ENCODE data around the gene FADS1. TPM values are rescaled to one million over a fixed set of nuclear protein-coding genes. Genes with fewer than 3 reads are reported as not detected.

FADS1 gene
- total and polyA plus RNA-seq, 2 of the 8 experiments (the other 6 are each of a cell fraction or from before 2014, with no cell fraction given), result 115 to 141 TPM

DNA sequence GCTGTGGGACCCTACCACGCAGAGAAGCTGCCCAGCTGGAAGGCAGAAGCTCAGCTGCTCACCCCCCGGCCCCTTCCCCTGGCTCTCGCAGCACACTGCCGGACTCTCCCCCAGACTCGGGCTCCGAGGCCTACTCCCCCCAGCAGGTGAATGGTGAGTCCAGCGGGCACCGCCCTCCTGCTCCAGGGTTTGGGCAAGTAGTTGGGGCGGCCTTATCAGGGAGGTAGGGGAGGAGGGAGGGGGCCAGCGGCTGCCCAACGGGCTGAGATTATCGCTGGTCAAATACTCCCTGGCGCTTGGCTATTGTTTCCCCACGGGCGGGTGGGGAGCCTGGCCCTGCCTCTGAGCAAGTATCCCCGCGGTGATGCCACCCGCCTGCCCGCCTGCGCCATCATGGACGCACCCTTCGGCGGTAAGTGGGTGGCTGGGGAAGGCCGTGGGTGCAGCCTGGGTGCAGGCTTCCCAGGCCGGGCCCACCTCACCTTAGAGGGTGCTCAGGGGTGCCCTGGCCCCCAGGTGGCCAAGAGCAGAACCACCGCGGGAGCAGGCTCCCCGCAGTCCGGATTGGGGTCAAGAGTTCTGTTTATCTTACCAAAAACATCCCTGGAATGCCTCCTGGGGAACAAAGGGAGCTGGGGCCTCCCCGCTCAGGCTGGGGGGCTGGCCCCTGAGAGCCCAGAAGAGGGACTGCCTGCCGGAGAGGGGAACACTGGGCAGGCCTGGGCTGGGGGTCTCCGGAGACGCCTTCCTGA, 47.5 kb downstream of the FADS1 start:
- Histone ChIP-seq H2AFZ (ENCODE audit: low read length) (no peak overlapping the region), H3K18ac (ENCODE audit: extremely low read depth, low read length) (no peak overlapping the region; the same call in none of the 2 replicates), H2AK5ac (ENCODE audit: low read depth, low read length) (no peak overlapping the region), H3K9me3 (ENCODE audit: insufficient read depth in 2 of 2, low read depth in 1 of 2, low read length in 1 of 2) (no peaks in the 10 kb centered on the region), H2BK5ac (ENCODE audit: low read depth, low read length) (0 out of 2 replicates have a peak overlapping the region, but pooled peaks have one; percentile 60), H3K27ac (ENCODE audit: low read depth, low read length) (no peak overlapping the region; the same call in 1 of the 2 replicates), H4K91ac (replicated peaks; ENCODE audit: insufficient read length, low read length) (no peak overlapping the region), H3K79me1 (ENCODE audit: low read depth, low read length) (no peaks in the 10 kb centered on the region), H2BK12ac (ENCODE audit: low read depth, low read length) (no peak overlapping the region), H3K36me3 (ENCODE audit: control insufficient read depth in 2 of 4, insufficient read depth in 4 of 4, low read length in 3 of 4) (no peaks in the 10 kb centered on the region), H3K9ac (replicated peaks in 1 of 4; ENCODE audit: extremely low read depth in 1 of 4, low read depth in 3 of 4, low read length in 3 of 4) (no peak overlapping the region), H3K4ac (replicated peaks; ENCODE audit: insufficient read length, low read depth, low read length) (no peak overlapping the region), H2BK15ac (ENCODE audit: low read length) (no peak overlapping the region; the same call in 1 of the 2 replicates), H2BK20ac (ENCODE audit: low read length) (no peak overlapping the region), H3K79me2 (ENCODE audit: control insufficient read depth in 1 of 2, insufficient read depth in 2 of 2, low read length in 2 of 2) (no peaks in the 10 kb centered on the region), H3K4me1 (replicated peaks in 1 of 4; ENCODE audit: control insufficient read depth in 3 of 4, insufficient read depth in 4 of 4, low read length in 3 of 4) (peaks cover 0 to 21% (median 15%) of the 10 kb centered on the region in 4 experiments; a peak in 5 of 7 replicates), H3K23ac (ENCODE audit: insufficient read length) (no peak overlapping the region), H4K8ac (ENCODE audit: extremely low read depth, insufficient read depth, low read length) (peak overlapping the region; percentile 60), H2BK120ac (replicated peaks; ENCODE audit: low read depth, low read length) (no peak overlapping the region), H3K23me2 (ENCODE audit: low read depth, low read length) (no peaks in the 10 kb centered on the region), H4K5ac (ENCODE audit: insufficient read length, low read depth, low read length) (no peak overlapping the region), H3K4me3 (ENCODE audit: extremely low read depth in 1 of 4, insufficient read depth in 2 of 4, low read depth in 3 of 4, low read length in 4 of 4) (no peak overlapping the region), H3K4me2 (ENCODE audit: insufficient read depth in 1 of 2, low read depth in 2 of 2, low read length in 2 of 2) (no peak overlapping the region), H4K20me1 (replicated peaks in 1 of 2; ENCODE audit: control insufficient read depth in 1 of 2, insufficient read depth in 2 of 2, low read length in 2 of 2) (no peaks in the 10 kb centered on the region), H3K56ac (replicated peaks; ENCODE audit: insufficient read length, low read depth, low read length) (no peak overlapping the region), H3K27me3 (replicated peaks in 1 of 4; ENCODE audit: control insufficient read depth in 3 of 4, extremely low read depth in 1 of 4, insufficient read depth in 3 of 4, low read length in 3 of 4) (no peaks in the 10 kb centered on the region), H3K14ac (ENCODE audit: insufficient read length) (no peak overlapping the region)
- POLR2A ChIA-PET (ENCODE audit: partially characterized antibody), result interaction anchor here (1.0 kb wide), 1 partner anchor 11 kb away, joined by 5 read pairs; no protein-coding TSS in a partner anchor
- DNase-seq (ENCODE audit: low read depth in 1 of 2, low spot score in 2 of 2), result no peak
- no peak for TF ChIP-seq MAFK (IDR thresholded peaks at IDR 0.05; ENCODE audit: low read depth, low read length)
- TF ChIP-seq HDAC6 (IDR thresholded peaks at IDR 0.05; ENCODE audit: low read depth, low read length), result no peak
- no peak for TF ChIP-seq KDM5A (IDR thresholded peaks at IDR 0.05; ENCODE audit: low read length)
- TF ChIP-seq ZNF274 (IDR thresholded peaks at IDR 0.05; ENCODE audit: borderline replicate concordance, extremely low read depth, low read length), result no peak
- TF ChIP-seq TEAD4 (IDR thresholded peaks at IDR 0.05; ENCODE audit: low read depth, low read length), result peak; percentile 56; the same call in 1 of the 2 replicates
- TF ChIP-seq, protein P1, sequence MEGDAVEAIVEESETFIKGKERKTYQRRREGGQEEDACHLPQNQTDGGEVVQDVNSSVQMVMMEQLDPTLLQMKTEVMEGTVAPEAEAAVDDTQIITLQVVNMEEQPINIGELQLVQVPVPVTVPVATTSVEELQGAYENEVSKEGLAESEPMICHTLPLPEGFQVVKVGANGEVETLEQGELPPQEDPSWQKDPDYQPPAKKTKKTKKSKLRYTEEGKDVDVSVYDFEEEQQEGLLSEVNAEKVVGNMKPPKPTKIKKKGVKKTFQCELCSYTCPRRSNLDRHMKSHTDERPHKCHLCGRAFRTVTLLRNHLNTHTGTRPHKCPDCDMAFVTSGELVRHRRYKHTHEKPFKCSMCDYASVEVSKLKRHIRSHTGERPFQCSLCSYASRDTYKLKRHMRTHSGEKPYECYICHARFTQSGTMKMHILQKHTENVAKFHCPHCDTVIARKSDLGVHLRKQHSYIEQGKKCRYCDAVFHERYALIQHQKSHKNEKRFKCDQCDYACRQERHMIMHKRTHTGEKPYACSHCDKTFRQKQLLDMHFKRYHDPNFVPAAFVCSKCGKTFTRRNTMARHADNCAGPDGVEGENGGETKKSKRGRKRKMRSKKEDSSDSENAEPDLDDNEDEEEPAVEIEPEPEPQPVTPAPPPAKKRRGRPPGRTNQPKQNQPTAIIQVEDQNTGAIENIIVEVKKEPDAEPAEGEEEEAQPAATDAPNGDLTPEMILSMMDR (IDR thresholded peaks at IDR 0.05; ENCODE audit: control extremely low read depth in 1 of 3, insufficient read depth in 1 of 3, low read depth in 1 of 3, low read length in 3 of 3), result peak; percentile 36 to 44 (median 43)
- no peak for TF ChIP-seq EP300 (IDR thresholded peaks at IDR 0.05; ENCODE audit: borderline replicate concordance in 1 of 2, low read depth in 2 of 2, low read length in 2 of 2)
- TF ChIP-seq SP1 (IDR thresholded peaks at IDR 0.05; ENCODE audit: low read depth, low read length), result 0 out of 2 replicates have a peak, but pooled peaks have one; percentile 32
- CTCF ChIA-PET (ENCODE audit: partially characterized antibody), result interaction anchor here (0.8 to 5.3 kb wide), 5 partner anchors 13 to 63 kb away, joined by 3 to 26 read pairs (median 4); no protein-coding TSS in a partner anchor
- 74% methylated on average over 23 of the region's 33 CpGs; no CpG with 5 or more reads in 1 of the 2 experiments for WGBS, 2 experiments (ENCODE audit: extremely low coverage in 1 of 2, insufficient coverage in 1 of 2, insufficient read length in 1 of 2, insufficient replicate concordance in 2 of 2, low coverage in 1 of 2, low lambda C conversion rate in 2 of 2, missing lambda C conversion rate in 1 of 2)
- FAIRE-seq, result no peak
